GM04504 (cell line): Measurements from ENCODE around the gene ITGAV.

ENCODE experiments used
- DNase-seq: peaks from one replicate; pipeline ENCODE4 v3.0.0-alpha.2; 2012; ENCODE audit warnings: low read depth

ITGAV gene

GRCh38 chr2:186669146-186669545, 79.3 kb downstream of the ITGAV start:
- DNase-seq: no peak

- no peak for DNase-seq
Measured at GRCh38 chr2:186670831-186671230, 81.0 kb downstream of the ITGAV start.

- DNase-seq: no peak
Measured at GRCh38 chr2:186675380-186675779, 85.5 kb downstream of the ITGAV start.

GRCh38 chr2:186683341-186683740, 93.5 kb downstream of the ITGAV start:
- no peak for DNase-seq

GRCh38 chr2:186687807-186688211, 98.0 kb downstream of the ITGAV start:
- DNase-seq: peak; percentile 19

- no peak for DNase-seq
Measured at GRCh38 chr2:186688813-186689212, 99.0 kb downstream of the ITGAV start.

- DNase-seq: no peak
Measured at GRCh38 chr2:186690786-186691185, 100.9 kb downstream of the ITGAV start.

GRCh38 chr2:186691231-186691630, 101.4 kb downstream of the ITGAV start:
- no peak for DNase-seq

- no peak for DNase-seq
Measured at GRCh38 chr2:186691900-186692299, 102.0 kb downstream of the ITGAV start.

- no peak for DNase-seq
Measured at GRCh38 chr2:186693446-186693832, 103.6 kb downstream of the ITGAV start.

GRCh38 chr2:186695081-186695756, 105.4 kb downstream of the ITGAV start:
- peak; percentile 28 for DNase-seq

GRCh38 chr2:186696290-186696689, 106.4 kb downstream of the ITGAV start:
- no peak for DNase-seq

GRCh38 chr2:186696804-186697203, 106.9 kb downstream of the ITGAV start:
- no peak for DNase-seq

GRCh38 chr2:186697536-186697935, 107.7 kb downstream of the ITGAV start:
- no peak for DNase-seq

- DNase-seq: no peak
Measured at GRCh38 chr2:186699742-186700141, 109.9 kb downstream of the ITGAV start.

- no peak for DNase-seq
Measured at GRCh38 chr2:186702006-186702405, 112.2 kb downstream of the ITGAV start.

GRCh38 chr2:186702501-186702900, 112.6 kb downstream of the ITGAV start:
- DNase-seq: no peak

- DNase-seq: no peak
Measured at GRCh38 chr2:186704897-186705296, 115.0 kb downstream of the ITGAV start.

- DNase-seq: no peak
Measured at GRCh38 chr2:186709529-186710450, 119.9 kb downstream of the ITGAV start.

- no peak for DNase-seq
Measured at GRCh38 chr2:186713691-186714090, 123.8 kb downstream of the ITGAV start.

- no peak for DNase-seq
Measured at GRCh38 chr2:186714611-186715010, 124.8 kb downstream of the ITGAV start.

- DNase-seq: no peak
Measured at GRCh38 chr2:186716004-186716403, 126.1 kb downstream of the ITGAV start.

- DNase-seq: no peak
Measured at GRCh38 chr2:186716899-186717298, 127.0 kb downstream of the ITGAV start.
